Esophagus muscularis mucosa (tissue), 3 donors: ENCODE data around the gene PRM2.

Experiments
- CTCF ChIP-seq, 3 experiments: fragments of 200-600 bp in 2 of 3; fragments of 450-650 bp in 1 of 3; sonication (generic) in 2 of 3; IDR thresholded peaks; one replicate each; pipeline ENCODE4 v1.5.1; 2017 to 2019; ENCODE audit warnings: antibody characterized with exemption in 3 of 3, mild to moderate bottlenecking in 2 of 3, moderate library complexity in 1 of 3
- POLR2A ChIP-seq: fragments of 450-650 bp; IDR thresholded peaks from one replicate; pipeline ENCODE4 v1.6.1; 2017; ENCODE audit warnings: antibody characterized with exemption, moderate library complexity, mild to moderate bottlenecking, low read depth

GRCh38 chr16:11245222-11245737 is 31.0 kb downstream of the PRM2 start:
- TF ChIP-seq CTCF (IDR thresholded peaks at IDR 0.05) (no peak), POLR2A (no peak)
